Measurements from ENCODE around the gene DOCK11.

DNA sequence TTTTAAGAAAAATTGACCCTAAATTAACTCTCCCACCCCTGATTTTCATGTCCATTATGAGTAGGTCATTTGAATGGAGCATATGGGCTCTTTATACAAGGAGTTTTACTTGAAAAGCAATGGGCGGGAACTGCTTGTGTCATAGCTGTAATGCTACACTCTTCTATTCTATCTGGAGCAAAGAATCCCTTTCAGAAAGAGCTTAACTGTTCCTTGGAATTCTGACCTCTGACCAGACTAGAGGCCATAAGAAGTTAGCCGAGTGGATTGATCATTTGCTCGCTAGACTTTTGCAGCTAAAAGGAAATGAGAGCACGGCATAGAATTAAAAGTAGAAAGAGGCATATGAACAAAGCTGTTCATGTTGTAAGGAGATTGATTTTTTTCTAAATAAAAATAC lies 79.1 kb downstream of the DOCK11 start:
- TF ChIP-seq, protein P1, sequence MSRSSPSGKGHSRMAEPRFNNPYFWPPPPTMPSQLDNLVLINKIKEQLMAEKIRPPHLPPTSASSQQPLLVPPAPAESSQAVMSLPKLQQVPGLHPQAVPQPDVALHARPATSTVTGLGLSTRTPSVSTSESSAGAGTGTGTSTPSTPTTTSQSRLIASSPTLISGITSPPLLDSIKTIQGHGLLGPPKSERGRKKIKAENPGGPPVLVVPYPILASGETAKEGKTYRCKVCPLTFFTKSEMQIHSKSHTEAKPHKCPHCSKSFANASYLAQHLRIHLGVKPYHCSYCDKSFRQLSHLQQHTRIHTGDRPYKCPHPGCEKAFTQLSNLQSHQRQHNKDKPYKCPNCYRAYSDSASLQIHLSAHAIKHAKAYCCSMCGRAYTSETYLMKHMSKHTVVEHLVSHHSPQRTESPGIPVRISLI (tag by site-specific recombination; IDR thresholded peaks at IDR 0.05): no peak
- TF ChIP-seq ZNF274 (IDR thresholded peaks at IDR 0.05; ENCODE audit: low read length) (no peak), ZNF274 (tag by site-specific recombination; IDR thresholded peaks at IDR 0.05; ENCODE audit: borderline replicate concordance) (no peak), ZNF626 (tag by site-specific recombination; IDR thresholded peaks at IDR 0.05) (no peak), ZNF133 (tag by site-specific recombination; IDR thresholded peaks at IDR 0.05) (no peak), BCL11A (tag by site-specific recombination; IDR thresholded peaks at IDR 0.05; ENCODE audit: low read depth) (no peak), REPIN1 (tag by site-specific recombination; IDR thresholded peaks at IDR 0.05; ENCODE audit: low read depth) (no peak)
- TF ChIP-seq, protein P2, sequence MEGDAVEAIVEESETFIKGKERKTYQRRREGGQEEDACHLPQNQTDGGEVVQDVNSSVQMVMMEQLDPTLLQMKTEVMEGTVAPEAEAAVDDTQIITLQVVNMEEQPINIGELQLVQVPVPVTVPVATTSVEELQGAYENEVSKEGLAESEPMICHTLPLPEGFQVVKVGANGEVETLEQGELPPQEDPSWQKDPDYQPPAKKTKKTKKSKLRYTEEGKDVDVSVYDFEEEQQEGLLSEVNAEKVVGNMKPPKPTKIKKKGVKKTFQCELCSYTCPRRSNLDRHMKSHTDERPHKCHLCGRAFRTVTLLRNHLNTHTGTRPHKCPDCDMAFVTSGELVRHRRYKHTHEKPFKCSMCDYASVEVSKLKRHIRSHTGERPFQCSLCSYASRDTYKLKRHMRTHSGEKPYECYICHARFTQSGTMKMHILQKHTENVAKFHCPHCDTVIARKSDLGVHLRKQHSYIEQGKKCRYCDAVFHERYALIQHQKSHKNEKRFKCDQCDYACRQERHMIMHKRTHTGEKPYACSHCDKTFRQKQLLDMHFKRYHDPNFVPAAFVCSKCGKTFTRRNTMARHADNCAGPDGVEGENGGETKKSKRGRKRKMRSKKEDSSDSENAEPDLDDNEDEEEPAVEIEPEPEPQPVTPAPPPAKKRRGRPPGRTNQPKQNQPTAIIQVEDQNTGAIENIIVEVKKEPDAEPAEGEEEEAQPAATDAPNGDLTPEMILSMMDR (tag by site-specific recombination; IDR thresholded peaks at IDR 0.05): no peak
- TF ChIP-seq, protein P3, sequence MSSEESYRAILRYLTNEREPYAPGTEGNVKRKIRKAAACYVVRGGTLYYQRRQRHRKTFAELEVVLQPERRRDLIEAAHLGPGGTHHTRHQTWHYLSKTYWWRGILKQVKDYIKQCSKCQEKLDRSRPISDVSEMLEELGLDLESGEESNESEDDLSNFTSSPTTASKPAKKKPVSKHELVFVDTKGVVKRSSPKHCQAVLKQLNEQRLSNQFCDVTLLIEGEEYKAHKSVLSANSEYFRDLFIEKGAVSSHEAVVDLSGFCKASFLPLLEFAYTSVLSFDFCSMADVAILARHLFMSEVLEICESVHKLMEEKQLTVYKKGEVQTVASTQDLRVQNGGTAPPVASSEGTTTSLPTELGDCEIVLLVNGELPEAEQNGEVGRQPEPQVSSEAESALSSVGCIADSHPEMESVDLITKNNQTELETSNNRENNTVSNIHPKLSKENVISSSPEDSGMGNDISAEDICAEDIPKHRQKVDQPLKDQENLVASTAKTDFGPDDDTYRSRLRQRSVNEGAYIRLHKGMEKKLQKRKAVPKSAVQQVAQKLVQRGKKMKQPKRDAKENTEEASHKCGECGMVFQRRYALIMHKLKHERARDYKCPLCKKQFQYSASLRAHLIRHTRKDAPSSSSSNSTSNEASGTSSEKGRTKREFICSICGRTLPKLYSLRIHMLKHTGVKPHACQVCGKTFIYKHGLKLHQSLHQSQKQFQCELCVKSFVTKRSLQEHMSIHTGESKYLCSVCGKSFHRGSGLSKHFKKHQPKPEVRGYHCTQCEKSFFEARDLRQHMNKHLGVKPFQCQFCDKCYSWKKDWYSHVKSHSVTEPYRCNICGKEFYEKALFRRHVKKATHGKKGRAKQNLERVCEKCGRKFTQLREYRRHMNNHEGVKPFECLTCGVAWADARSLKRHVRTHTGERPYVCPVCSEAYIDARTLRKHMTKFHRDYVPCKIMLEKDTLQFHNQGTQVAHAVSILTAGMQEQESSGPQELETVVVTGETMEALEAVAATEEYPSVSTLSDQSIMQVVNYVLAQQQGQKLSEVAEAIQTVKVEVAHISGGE (tag by site-specific recombination; conservative IDR thresholded peaks at IDR 0.05; ENCODE audit: low read depth): no peak

Measured in HEK293 (cell line).